ENCODE measurements around the gene CENPU. TPM values are rescaled to one million over a fixed set of nuclear protein-coding genes. Genes with fewer than 3 reads are reported as not detected.

The CENPU gene
- total RNA-seq, 1 donor from 2014 or later = 8.7 TPM

DNA sequence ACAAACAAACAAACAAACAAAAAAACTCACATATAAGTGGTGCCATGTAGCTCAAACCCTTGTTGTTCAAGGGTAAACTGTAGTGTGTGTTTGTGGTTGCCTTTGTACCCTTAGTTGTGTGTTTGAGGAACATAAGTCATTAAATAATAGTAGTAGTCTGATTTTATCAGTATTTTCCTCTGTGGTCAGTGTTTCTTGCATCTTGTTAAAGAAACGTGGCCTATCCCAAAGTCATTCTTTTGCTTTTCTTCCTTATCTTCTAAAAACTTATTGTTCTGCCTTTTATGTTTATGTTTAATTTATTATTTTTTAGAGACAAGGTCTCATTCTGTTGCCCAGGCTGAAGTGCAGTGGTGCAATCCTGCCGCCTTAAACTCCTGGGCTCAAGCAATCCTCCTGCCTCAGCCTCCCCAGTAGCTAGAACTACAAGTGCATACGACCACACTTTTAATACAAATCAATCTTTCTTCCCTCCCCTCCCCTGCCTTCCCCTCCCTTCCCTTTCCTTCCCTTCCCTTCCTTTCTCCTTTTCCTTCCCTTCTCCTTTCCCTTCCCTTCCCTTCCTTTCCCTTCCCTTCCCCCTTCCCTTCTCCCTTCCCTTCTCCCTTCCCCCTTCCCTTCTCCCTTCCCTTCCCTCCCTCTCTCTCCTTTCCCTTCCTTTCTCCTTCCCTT is 57.9 kb downstream of the CENPU start:
- Histone ChIP-seq H3K36me3 (ENCODE audit: control insufficient read depth, insufficient read depth, low read length) (peaks cover 1% of the 10 kb centered on the region), H3K27me3 (ENCODE audit: control insufficient read depth, insufficient read depth, low read length) (no peaks in the 10 kb centered on the region), H3K4me3 (ENCODE audit: low read depth, low read length) (no peak overlapping the region)
- no peak for DNase-seq (ENCODE audit: low read depth)
- TF ChIP-seq, protein P1, sequence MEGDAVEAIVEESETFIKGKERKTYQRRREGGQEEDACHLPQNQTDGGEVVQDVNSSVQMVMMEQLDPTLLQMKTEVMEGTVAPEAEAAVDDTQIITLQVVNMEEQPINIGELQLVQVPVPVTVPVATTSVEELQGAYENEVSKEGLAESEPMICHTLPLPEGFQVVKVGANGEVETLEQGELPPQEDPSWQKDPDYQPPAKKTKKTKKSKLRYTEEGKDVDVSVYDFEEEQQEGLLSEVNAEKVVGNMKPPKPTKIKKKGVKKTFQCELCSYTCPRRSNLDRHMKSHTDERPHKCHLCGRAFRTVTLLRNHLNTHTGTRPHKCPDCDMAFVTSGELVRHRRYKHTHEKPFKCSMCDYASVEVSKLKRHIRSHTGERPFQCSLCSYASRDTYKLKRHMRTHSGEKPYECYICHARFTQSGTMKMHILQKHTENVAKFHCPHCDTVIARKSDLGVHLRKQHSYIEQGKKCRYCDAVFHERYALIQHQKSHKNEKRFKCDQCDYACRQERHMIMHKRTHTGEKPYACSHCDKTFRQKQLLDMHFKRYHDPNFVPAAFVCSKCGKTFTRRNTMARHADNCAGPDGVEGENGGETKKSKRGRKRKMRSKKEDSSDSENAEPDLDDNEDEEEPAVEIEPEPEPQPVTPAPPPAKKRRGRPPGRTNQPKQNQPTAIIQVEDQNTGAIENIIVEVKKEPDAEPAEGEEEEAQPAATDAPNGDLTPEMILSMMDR (IDR thresholded peaks at IDR 0.05; ENCODE audit: insufficient read depth, low read length, poor library complexity, severe bottlenecking) = no peak

DNA sequence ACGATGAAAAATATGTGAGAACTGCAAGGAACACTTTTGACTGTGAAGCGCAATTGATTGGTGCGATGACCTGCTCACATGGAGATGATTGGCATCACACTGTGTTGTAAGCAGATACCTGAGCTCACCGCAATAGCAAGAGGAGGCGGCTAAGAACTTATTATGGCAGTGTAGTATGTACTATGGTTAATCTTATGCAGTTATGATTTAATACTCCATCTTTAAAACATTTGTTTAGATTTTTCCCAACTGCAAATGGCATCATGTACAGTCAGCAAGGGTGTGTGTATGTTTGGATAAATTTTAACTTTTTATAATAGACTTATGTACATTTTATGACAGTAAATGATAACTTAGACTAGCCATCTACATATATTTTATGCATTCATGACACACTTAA is 58.9 kb downstream of the CENPU start:
- Histone ChIP-seq H3K36me3 (ENCODE audit: control insufficient read depth, insufficient read depth, low read length) (peaks cover 1% of the 10 kb centered on the region), H3K4me3 (ENCODE audit: low read depth, low read length) (no peak overlapping the region), H3K27me3 (ENCODE audit: control insufficient read depth, insufficient read depth, low read length) (no peaks in the 10 kb centered on the region)
- no peak for DNase-seq (ENCODE audit: low read depth)
- TF ChIP-seq, protein P1 (IDR thresholded peaks at IDR 0.05; ENCODE audit: insufficient read depth, low read length, poor library complexity, severe bottlenecking) = no peak

DNA sequence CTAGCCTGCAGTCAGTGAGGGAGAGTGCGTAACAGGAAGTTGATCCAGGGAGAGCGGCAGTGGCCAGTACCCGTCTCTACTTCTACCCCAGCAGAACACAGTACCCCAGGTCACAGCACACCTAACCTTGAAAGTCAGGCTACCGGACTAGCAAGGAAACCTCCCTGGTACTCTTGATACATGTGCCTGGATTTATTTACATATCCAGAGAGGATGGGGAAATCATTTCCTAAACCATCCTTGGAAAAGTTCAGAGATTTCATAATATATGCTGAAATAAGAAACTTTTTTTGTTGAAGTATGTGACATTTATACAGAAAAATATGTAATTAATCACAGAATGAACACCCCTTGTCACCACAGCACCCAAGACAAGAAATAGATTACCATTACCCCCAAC is 59.9 kb downstream of the CENPU start:
- TF ChIP-seq, protein P1 (IDR thresholded peaks at IDR 0.05; ENCODE audit: insufficient read depth, low read length, poor library complexity, severe bottlenecking) = no peak
- no peaks in the 10 kb centered on the region for H3K27me3 ChIP-seq (ENCODE audit: control insufficient read depth, insufficient read depth, low read length)
- peaks cover 1% of the 10 kb centered on the region for H3K36me3 ChIP-seq (ENCODE audit: control insufficient read depth, insufficient read depth, low read length)
- no peak overlapping the region for H3K4me3 ChIP-seq (ENCODE audit: low read depth, low read length)
- DNase-seq (ENCODE audit: low read depth) = no peak

DNA sequence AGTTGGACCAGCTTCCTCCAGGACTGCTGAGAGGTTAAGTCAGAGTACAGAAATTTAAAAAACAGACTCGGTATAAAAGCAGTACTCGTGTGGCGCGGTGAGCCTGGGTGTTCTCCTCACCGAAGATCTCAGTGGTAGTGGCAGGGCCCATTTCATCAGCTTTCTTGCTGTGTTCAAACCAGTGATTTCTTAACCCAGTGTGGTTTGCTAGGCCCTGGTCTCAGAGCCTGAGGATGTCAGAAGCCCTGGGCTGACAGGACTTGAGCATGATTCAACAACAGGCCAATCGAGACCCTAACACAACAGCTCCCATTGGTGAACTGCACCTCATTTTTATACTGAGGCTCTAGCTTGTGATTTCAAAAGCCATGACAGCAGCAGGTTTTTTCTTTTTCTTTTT is 61.2 kb downstream of the CENPU start:
- Histone ChIP-seq H3K4me3 (ENCODE audit: low read depth, low read length) (no peak overlapping the region), H3K36me3 (ENCODE audit: control insufficient read depth, insufficient read depth, low read length) (peaks cover 1% of the 10 kb centered on the region), H3K27me3 (ENCODE audit: control insufficient read depth, insufficient read depth, low read length) (no peaks in the 10 kb centered on the region)
- TF ChIP-seq, protein P1 (IDR thresholded peaks at IDR 0.05; ENCODE audit: insufficient read depth, low read length, poor library complexity, severe bottlenecking) = no peak
- DNase-seq (ENCODE audit: low read depth) = no peak

DNA sequence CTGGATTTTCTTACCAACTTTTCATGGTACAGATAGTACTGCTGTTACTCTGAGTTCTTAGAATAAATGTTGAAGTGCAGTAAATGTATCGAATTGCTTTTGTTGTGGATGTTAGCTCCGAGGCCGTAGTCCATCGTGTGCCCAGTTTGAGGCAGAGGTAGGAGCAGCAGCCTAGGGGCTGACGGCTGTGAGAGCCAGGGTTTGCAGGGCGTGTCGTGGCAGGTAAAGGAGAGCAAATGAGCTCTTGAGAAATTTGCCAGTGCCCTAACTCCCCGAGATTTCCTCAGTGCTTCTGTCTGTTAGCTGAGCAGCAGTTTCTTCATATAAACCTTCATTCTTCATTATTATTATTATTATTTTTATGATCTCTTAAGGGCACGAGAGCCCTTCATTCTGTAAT is 62.8 kb downstream of the CENPU start:
- Histone ChIP-seq H3K4me3 (ENCODE audit: low read depth, low read length) (no peak overlapping the region), H3K27me3 (ENCODE audit: control insufficient read depth, insufficient read depth, low read length) (no peaks in the 10 kb centered on the region), H3K36me3 (ENCODE audit: control insufficient read depth, insufficient read depth, low read length) (peaks cover 3% of the 10 kb centered on the region)
- DNase-seq (ENCODE audit: low read depth) = no peak
- TF ChIP-seq, protein P1 (IDR thresholded peaks at IDR 0.05; ENCODE audit: insufficient read depth, low read length, poor library complexity, severe bottlenecking) = no peak

DNA sequence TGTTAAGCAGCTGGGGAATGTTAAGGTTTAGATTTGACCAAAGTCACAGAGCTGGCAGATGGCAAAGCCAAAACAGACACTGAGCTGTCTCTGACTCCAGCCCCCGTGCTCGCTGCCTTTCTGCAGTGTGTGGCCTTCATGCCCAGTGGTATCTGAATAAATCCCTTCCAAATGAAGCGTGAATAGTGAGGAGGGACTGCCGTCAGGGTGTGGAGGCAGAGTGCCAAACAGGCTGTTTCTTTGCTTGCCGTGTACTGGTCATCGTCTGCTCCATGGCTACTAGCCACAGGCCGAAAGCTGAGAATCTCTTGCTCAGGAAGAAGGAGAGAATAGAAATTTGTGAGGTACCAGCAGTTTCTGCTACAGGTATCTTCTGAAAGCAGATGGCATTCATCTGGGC is 64.6 kb downstream of the CENPU start:
- Histone ChIP-seq H3K36me3 (ENCODE audit: control insufficient read depth, insufficient read depth, low read length) (peaks cover 3% of the 10 kb centered on the region), H3K4me3 (ENCODE audit: low read depth, low read length) (no peak overlapping the region), H3K27me3 (ENCODE audit: control insufficient read depth, insufficient read depth, low read length) (no peaks in the 10 kb centered on the region)
- TF ChIP-seq, protein P1 (IDR thresholded peaks at IDR 0.05; ENCODE audit: insufficient read depth, low read length, poor library complexity, severe bottlenecking) = no peak
- DNase-seq (ENCODE audit: low read depth) = no peak

Data from kidney epithelial cell (primary cell).